Epithelial cell of proximal tubule (primary cell): ENCODE measurements around the gene SMOC2. TPM values are rescaled to one million over a fixed set of nuclear protein-coding genes. Genes with fewer than 3 reads are reported as not detected.

Experiments used
- DNase-seq: peaks from one replicate; pipeline ENCODE4 v3.0.0-alpha.2; 2011; ENCODE audit warnings: low read depth
- H3K4me3 ChIP-seq: 2 replicates; pipeline ENCODE4 v1.5.1; 2011; ENCODE audit warnings: low read depth, mild to moderate bottlenecking, low read length
- total RNA-seq: library from RNA; depleted of rRNA; stranded (reverse); fragments of >200 nt; gene quantifications from 2 replicates; pipeline ENCODE4 v1.2.3, GENCODE V29; 2015
- TF ChIP-seq, protein P1 (sequence below): conservative IDR thresholded peaks from 2 replicates; pipeline ENCODE4 v1.5.1; 2012; ENCODE audit warnings: low read depth, mild to moderate bottlenecking, low read length

SMOC2 gene, protein sequence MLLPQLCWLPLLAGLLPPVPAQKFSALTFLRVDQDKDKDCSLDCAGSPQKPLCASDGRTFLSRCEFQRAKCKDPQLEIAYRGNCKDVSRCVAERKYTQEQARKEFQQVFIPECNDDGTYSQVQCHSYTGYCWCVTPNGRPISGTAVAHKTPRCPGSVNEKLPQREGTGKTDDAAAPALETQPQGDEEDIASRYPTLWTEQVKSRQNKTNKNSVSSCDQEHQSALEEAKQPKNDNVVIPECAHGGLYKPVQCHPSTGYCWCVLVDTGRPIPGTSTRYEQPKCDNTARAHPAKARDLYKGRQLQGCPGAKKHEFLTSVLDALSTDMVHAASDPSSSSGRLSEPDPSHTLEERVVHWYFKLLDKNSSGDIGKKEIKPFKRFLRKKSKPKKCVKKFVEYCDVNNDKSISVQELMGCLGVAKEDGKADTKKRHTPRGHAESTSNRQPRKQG
- 0.35 TPM in 1 of 2 replicates, not detected in the other for total RNA-seq

DNA sequence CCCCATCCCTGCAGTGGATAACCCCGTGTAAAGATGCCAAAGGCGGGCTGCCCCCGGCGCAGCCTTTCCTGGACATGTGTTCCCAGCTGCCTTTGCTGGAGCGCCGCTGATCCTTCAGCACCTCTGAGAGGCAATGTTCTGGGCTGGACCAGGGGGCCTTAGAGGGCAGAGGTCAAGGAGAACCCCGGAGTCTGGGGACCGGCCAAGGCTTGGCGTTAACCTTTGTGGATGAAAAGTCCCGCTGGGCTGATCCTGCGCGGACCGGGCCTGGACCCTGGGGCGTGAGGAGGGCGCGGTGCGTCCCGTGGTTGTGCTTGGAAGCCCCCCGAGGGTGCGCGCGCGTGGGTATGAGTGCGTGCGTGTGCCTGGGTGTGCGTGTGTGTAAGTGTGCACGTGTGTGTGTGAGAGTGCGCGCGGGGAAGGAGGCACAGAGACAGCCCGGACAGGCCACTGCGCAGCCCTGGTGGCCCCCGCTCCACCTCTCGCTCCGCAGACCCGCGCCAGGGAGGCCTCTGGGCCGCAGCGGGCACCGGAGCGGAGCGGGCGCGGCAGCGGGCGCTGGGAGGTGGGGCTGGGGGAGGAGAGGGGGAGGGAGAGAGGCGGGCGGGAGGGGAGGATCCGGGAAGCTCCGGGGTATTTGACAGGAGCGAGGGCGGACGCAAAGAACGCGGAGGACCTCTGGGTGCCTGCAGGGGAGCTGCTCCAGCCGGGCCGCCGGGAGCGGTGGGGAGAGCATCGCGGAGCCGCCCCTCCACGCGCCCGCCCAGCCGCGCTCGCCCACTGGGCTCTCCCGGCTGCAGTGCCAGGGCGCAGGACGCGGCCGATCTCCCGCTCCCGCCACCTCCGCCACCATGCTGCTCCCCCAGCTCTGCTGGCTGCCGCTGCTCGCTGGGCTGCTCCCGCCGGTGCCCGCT is at the start of gene SMOC2:
Gene SMOC2, plus strand, starts transcription at position 665 of the 914 bp plus-strand sequence. Its CDS starts 187 bp downstream, at position 852.
- TF ChIP-seq, protein P1, sequence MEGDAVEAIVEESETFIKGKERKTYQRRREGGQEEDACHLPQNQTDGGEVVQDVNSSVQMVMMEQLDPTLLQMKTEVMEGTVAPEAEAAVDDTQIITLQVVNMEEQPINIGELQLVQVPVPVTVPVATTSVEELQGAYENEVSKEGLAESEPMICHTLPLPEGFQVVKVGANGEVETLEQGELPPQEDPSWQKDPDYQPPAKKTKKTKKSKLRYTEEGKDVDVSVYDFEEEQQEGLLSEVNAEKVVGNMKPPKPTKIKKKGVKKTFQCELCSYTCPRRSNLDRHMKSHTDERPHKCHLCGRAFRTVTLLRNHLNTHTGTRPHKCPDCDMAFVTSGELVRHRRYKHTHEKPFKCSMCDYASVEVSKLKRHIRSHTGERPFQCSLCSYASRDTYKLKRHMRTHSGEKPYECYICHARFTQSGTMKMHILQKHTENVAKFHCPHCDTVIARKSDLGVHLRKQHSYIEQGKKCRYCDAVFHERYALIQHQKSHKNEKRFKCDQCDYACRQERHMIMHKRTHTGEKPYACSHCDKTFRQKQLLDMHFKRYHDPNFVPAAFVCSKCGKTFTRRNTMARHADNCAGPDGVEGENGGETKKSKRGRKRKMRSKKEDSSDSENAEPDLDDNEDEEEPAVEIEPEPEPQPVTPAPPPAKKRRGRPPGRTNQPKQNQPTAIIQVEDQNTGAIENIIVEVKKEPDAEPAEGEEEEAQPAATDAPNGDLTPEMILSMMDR: no peak
- no peak within 1 kb of the TSS for H3K4me3 ChIP-seq
- DNase-seq: no peak

DNA sequence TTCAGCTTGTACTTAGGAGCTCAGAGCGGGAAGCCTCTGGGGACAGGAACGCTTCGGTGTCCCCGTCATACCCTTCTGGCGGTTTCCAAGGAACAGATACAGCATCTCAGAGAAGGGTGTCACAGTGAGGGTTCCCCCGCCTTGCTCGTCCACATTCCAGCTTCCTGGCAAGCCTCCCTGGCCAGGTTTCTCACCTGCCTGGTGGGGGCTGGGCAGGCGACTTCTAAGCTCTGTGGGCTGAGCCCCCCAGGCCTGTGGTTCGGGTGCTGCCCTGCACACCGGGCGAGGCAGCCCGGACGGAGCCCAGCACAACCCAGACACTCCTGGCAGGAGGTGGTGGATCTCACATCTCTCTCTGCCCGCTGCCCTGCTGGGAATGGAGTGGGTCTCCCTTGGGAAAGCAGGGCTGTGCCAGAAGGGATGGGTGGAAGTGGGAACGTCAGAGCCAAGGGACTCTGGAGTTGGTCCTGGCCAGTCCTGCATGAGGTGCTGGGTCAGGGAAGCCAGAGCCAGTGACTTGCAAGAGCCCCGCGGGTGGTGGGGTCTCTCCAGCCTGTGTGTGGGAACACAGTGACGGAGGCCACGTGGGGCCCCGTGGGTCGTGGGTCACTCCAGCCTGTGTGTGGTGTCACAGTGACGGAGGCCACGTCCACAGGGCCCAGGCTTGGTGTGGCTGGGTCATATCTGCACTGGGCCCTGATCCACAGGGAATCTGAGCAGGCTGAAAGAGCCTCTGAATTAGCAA is 47.7 kb upstream of the SMOC2 start:
- no peak for DNase-seq
- TF ChIP-seq, protein P1: no peak
- no peak overlapping the region for H3K4me3 ChIP-seq

- H3K4me3 ChIP-seq: no peak overlapping the region
- TF ChIP-seq, protein P1: no peak
- DNase-seq: no peak
These were observed 46.4 kb upstream of the SMOC2 start for GRCh38 chr6:168394606-168395005.

- DNase-seq: no peak
- no peak overlapping the region for H3K4me3 ChIP-seq
- TF ChIP-seq, protein P1: no peak
These were observed 45.0 kb upstream of the SMOC2 start for GRCh38 chr6:168395983-168396382.

- TF ChIP-seq, protein P1: no peak
These were observed 44.4 kb upstream of the SMOC2 start for GRCh38 chr6:168396561-168396960.

GRCh38 chr6:168397012-168397411 is 44.0 kb upstream of the SMOC2 start:
- no peak for DNase-seq
- H3K4me3 ChIP-seq: no peak overlapping the region
- TF ChIP-seq, protein P1: no peak

More at GRCh38 chr6:168396561-168396960, 44.4 kb upstream of the SMOC2 start:
- H3K4me3 ChIP-seq: no peak overlapping the region
- no peak for DNase-seq
